RPMI8226 (cell line): ENCODE results near the gene ASTN2.

Experiments
- DNase-seq: peaks from one replicate; pipeline ENCODE4 v3.0.0-alpha.2; 2015

The ASTN2 gene

GRCh38 chr9:117000834-117001233 is 414.0 kb downstream of the ASTN2 start:
- no peak for DNase-seq

DNA sequence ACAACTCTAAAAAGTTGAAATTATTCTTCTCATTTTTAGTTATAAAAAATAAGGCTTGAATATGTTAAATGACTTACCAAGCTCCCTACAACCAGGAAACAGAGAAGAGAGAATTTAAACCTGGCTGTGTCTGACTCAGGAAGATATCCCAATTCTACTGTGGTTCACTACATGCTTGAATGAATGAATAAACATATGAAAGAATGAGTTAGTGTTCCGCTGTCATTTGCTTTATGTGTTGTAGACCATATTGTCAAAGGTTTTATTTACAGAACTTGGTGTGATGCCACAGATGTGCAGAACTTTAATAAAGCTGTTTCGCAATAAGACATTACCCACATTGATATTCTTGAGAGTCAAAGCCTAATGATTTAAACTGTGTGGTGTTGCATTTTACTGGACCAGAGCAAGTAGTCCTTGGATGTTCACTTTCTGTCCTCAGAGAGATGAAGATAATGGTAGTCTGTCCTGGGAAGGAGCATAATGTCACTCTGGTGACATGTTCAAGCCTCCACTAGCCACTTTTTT is 414.6 kb downstream of the ASTN2 start:
- DNase-seq, result no peak

DNA sequence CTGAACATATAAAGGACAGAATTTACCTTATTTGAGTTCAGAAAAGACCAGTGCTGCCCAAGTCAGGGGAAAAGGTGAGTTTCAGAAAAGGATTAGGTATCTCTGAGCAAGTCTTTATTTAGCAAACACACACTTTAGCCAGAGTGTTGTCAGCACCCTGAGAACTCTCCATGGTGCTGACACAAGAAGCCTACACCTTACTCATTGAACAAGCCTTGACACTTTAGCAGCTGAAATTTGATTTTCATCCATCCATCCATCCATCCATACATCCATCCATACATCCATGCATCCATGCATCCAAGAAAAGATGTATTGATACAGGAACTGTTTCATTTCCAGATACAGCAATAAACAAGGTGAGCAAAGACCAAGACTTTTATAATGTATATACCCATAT is 416.6 kb downstream of the ASTN2 start:
- DNase-seq, result peak; percentile 5

GRCh38 chr9:116992865-116993264 is 422.0 kb downstream of the ASTN2 start:
- no peak for DNase-seq

- DNase-seq, result no peak
These were observed 423.8 kb downstream of the ASTN2 start for GRCh38 chr9:116991051-116991450.

DNA sequence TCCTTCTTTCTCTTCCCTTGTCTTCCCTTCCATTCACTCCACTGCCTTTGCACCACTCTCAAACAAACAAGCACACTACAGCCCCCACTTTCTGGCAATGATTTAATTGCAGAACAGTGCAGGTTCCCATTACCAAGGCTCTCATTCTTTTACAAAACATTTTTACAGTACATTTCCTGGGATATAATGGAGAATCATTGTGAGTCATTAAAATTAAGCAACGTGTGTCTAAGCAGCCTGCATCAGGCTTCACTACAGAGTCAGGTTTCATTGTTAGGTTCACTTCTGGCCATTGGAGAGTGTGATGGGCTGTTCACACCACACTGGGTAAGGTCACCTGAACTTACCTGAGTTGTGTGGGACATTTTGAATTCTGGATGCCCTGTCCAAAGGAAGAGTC is 424.3 kb downstream of the ASTN2 start:
- no peak for DNase-seq

DNA sequence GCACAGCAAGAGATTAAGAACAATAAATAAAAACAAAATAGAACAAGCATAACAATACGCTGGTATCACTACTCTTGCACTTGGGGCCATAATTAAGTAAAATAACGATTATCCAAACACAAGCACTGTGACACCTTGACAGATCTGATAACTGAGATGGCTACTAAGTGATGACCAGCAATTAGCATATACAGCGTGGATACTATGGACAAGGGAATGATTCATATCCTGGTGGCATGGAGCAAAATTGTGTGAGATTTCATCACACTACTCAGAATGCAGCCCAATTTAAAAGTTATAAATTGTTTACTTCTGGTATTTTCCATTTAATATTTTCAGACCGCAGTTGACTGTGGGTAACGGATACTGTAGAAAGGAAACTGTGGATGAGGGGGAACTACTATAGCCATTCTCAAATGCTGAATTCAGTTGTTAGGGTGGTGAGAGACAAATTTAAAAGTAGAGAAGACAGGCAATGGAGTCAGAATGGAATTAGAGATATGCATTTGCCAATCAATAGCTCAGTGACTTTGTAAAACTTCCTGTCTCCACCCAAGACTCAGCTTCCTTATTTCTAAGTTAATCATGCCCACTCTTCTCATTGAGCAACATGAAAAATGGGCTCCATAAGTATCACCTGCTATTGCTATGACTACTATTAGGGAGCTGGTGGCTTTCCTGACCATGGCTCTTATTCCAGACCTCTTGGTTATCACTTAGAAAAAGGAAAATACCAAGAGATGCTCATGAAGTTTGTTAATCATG is 427.0 kb downstream of the ASTN2 start:
- no peak for DNase-seq

DNA sequence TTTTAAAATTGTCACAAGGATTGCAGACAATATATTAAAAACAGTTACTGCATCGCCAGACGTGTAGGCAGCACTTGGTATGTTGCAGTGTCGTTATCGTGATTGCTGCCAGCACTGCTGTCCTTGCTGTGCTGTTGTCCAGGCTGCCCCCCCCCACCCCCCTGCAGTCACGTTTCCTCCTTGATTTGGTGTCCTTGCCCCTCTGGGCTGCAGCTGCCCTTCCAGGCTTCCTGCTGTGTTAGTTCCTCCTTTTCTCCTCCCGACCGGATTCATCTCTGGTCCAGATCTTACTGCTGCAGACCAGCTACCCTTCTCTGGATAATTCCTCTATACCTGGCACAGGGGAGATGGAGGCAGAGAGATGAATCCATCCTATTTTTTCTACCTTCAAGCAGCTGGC is 428.8 kb downstream of the ASTN2 start:
- DNase-seq, result no peak

GRCh38 chr9:116985596-116985995 is 429.3 kb downstream of the ASTN2 start:
- DNase-seq, result no peak

- no peak for DNase-seq
These were observed 430.7 kb downstream of the ASTN2 start for GRCh38 chr9:116984111-116984510.

- no peak for DNase-seq
These were observed 434.2 kb downstream of the ASTN2 start for GRCh38 chr9:116980582-116981120.

DNA sequence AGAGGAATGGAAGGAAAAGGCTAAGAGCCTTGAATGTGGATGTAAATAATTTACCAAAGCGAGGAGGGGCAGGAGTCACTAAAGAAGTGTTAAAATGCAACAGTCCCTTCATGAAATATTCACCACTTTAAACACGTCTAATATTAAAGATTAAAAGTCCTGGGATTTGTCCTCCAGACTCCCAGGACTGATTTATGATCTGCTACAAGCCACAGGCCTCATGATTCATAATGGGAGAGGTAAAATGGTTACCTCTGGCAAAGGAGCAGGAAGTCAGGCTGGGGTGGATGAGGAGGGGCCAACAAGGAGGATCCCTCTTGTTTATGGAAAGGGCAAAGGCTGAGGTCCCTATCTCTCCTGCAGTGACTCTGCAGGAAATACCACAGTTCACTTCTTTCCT is 435.4 kb downstream of the ASTN2 start:
- DNase-seq, result no peak

DNA sequence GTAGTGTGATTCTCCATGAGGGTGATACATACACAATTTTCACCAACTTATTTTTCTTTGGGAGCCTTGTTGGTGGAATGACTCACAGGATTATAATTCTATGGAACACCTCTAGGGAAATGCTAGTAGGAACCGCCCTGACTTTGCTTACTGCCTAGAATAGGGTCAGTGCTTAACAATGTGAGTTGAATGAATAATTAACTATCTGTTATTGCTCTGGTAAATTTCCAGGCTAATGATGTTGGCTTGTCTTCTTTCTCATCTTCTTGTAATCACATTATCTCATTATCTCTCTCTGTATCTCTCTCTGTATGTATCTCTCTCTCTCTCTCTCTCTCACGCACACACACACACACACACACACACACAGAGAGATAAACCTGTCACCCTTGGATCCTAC is 436.7 kb downstream of the ASTN2 start:
- no peak for DNase-seq

- DNase-seq, result no peak
These were observed 439.7 kb downstream of the ASTN2 start for GRCh38 chr9:116975126-116975525.

- no peak for DNase-seq
These were observed 448.7 kb downstream of the ASTN2 start for GRCh38 chr9:116966199-116966598.

DNA sequence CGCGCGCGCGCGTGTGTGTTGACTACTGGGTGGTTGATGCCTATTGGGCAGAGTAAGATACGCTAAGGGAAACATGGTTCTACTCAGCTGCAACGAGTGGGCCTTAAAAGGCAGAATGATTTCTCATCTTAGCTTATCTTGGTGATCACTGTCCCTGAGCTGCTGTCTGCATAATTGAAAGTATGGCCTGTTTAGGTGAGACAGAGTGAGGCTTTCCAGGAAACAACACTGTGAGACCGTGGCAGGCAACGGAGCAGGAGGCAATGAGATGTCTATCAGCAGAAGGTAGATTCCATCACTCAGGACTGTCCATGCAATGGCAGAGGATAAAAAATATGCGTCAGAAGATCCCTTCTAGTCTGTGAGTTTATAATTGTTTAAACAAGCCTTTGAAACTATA is 450.6 kb downstream of the ASTN2 start:
- no peak for DNase-seq

DNA sequence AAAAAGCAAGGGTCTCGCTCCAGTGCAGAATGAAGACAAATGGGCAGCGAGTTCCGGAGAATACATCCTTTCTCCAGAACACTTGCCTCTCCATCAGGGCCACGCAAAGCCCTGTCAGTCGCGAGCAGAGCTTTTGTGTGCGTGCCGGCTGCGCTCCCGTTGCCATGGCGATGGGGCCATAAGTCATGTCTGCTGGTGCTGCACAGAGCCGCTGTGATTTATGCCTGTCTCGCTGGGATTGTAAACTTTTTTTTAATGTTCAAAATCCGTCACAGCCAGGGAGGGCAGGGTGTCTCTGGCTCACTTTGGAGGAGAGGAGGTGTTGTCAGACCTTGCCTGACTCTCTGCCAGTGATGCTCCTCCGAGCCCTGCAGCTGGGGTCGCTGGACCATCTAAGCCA is 455.0 kb downstream of the ASTN2 start:
- DNase-seq, result no peak

- DNase-seq, result no peak
These were observed 456.0 kb downstream of the ASTN2 start for GRCh38 chr9:116958881-116959280.

- DNase-seq, result no peak
These were observed 460.1 kb downstream of the ASTN2 start for GRCh38 chr9:116954731-116955130.

DNA sequence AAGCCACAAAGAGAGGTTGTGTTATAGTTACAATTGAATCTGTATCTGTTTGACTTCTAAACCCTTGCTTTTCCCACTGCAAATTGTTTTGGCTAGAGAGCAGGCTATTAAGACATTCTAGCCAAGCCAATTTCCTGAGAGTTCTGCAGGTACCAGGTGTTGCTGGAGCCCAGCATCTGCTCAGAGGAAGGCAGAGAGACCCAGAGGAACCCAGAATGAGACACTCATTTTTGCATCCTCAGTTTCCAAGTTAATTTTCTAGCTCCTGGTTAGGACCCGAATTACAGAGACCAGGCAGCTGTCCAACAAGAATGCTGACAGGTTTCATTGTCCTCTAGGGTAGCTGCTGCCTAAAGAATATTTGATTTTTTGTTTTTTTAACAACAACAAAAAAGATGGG is 461.6 kb downstream of the ASTN2 start:
- no peak for DNase-seq

DNA sequence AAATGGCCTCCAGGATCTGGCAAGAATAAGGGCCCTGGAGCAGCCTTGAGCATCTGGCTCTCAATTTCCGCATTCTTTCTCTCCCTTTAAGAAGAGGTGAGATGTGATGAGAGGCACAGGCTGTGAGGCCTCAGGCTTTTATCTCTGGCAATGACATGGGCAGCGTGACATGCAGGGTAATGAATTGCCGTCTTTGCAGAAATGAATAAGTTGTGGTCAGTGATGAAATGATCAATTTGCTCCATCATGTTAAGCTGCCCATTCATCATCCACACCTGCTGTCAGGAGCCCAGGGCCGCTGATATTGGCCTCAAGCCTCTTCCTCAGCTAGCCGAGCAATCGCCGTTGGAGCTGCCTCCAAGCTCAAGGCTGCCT is 462.4 kb downstream of the ASTN2 start:
- DNase-seq, result no peak

GRCh38 chr9:116951588-116952435 is 463.0 kb downstream of the ASTN2 start:
- no peak for DNase-seq

GRCh38 chr9:116945817-116946216 is 469.0 kb downstream of the ASTN2 start:
- no peak for DNase-seq
